ENCODE data around the gene GATD1.

- TF ChIP-seq, protein P1, sequence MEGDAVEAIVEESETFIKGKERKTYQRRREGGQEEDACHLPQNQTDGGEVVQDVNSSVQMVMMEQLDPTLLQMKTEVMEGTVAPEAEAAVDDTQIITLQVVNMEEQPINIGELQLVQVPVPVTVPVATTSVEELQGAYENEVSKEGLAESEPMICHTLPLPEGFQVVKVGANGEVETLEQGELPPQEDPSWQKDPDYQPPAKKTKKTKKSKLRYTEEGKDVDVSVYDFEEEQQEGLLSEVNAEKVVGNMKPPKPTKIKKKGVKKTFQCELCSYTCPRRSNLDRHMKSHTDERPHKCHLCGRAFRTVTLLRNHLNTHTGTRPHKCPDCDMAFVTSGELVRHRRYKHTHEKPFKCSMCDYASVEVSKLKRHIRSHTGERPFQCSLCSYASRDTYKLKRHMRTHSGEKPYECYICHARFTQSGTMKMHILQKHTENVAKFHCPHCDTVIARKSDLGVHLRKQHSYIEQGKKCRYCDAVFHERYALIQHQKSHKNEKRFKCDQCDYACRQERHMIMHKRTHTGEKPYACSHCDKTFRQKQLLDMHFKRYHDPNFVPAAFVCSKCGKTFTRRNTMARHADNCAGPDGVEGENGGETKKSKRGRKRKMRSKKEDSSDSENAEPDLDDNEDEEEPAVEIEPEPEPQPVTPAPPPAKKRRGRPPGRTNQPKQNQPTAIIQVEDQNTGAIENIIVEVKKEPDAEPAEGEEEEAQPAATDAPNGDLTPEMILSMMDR (IDR thresholded peaks at IDR 0.05): no peak
- no peak for TF ChIP-seq POLR2A (IDR thresholded peaks at IDR 0.05)
These were observed 15.7 kb downstream of the GATD1 start for GRCh38 chr11:761526-762108.

All from Peyer's patch (tissue), 4 donors.